HG03575 (cell line): ENCODE measurements around the gene THAP10.
"Not testable (repeated sequence)": the region's sequence is repeated elsewhere in the genome, so short reads cannot be mapped to it uniquely, and the experiment has no call there.

Experiments
- ATAC-seq: cut with Tn5 transposase; IDR thresholded peaks from one replicate; pipeline ENCODE4 v1.9.1; 2021; ENCODE audit not compliant: unreplicated experiment, insufficient number of reproducible peaks, low FRiP score; ENCODE audit errors: extremely low read depth

THAP10 gene

DNA sequence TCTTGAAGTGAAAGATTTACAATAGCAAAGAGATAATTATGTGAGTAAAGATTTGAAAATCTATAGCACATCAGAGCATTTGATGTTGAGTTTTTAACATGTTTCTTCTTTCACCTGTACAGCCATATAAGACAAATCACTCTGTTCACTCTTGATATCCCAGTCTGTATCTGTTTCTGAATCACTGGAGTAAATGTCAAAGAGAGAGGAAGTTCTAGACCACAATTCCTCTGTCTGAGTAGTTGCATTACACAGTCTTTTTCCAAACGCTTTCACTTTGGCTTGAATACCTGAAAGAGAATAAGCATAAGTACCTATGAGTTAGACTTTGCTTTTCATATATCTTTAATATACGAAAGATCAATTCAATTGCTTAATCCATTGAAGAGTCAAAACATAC, 9.9 kb downstream of the THAP10 start:
- no peak for ATAC-seq

DNA sequence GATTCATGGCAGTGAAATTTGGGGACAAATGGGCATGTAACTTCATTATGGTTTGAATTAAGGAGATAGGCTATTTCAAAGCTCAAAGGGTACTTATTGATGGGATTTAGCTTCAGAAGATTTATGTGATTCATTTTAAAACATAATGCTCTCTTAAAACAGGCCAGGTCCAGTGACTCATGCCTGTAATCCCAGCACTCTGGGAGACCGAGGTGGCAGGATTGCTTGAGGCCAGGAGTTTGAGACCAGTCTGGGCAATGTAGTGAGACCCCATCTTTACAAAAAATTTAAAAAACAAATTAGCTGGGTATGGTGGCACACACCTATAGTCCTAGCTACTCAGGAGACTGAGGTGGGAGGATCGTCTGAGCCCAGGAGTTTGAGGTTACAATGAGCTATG, 11.5 kb downstream of the THAP10 start:
- ATAC-seq = no peak

DNA sequence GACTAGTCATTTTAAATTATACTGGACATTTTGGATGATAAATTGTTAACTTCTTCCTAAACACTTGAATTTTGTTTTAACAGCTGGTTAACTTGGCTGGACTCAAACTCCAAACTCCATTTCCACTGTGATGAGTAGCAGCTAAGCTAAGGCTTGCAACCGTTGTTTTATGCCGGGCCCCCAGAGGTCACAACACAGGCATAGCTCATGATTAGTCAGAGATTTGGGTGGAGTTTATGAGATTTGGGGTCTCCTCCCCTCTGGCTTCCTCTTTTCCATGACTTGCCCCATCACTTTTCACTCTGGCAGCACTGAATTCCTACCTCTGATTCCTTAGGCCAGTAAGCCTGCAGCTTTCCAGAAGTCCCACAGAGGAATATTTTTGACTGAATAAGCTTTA, 12.8 kb downstream of the THAP10 start:
- no peak for ATAC-seq

DNA sequence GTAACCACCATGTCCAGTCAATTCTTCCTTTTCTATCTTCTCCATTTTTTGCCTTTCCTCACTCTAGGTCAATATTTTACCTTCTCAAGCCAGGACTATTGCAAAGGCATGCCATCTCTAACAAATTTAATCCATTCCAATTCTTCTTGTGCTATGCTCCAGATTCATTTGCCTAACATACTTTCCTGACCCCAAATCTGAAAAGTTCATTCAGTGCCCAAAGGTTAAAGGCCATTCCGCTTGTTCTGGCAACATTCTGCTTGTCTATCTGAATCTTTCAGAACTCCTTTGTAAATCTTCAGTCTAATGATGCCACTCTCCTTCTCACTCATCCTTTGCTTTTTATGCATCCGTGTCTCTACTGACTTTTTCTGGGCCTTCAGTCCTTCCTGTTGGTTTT, 15.6 kb downstream of the THAP10 start:
- no peak for ATAC-seq

DNA sequence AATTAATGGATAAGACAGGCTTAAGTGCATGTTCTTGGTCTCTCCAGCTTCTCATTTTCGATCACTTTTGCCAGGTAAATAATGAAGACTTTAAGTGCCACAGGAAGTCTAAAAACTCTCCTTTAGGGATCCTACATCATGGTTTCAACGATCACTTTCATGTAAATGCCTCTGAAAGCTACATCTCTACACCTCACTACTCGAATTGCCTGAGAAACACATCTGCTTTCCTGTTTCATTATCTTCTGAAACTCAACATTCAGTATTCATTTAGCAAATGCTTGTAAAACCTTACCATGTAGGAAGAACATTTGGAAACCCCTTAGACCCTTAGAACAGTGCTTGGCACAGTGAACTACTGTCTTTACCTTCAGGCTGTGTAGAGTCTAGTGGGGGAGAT, 16.2 kb downstream of the THAP10 start:
- ATAC-seq = no peak

DNA sequence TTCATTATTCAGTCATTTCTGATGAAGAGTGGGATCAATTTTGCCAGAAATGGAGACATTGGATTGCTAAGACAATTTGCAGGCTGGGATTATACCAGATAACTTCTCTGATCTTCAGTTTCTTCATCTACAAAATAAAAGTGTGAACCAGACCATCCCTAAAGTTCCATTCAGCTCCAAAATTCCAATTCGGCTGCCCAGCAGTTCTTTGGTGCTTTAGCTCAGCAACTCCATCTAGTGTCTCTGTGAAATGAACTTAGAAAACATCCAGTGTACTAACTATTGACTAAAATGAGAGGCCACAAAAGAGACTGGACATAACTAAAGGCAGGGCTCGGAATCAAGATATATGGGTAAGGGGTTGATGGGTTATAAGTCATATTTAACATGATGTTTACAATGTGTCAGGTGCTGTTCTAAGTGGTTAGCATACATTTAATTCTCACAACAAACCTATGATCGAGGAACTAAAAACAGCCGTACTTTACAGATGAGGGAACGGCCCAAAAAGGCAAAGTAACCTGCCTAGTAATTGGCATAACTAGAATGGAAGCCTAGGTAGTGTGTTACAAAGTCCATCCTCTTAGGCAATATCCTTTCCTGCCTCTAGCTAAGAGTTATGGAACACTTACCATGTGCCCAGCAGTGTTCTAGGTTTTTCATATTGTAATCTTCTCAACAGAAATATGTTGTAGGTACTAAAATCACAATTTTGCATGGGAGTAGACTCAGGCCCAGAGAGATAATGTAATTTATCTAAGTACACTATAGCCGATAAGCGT, 17.0 kb downstream of the THAP10 start:
- no peak for ATAC-seq

DNA sequence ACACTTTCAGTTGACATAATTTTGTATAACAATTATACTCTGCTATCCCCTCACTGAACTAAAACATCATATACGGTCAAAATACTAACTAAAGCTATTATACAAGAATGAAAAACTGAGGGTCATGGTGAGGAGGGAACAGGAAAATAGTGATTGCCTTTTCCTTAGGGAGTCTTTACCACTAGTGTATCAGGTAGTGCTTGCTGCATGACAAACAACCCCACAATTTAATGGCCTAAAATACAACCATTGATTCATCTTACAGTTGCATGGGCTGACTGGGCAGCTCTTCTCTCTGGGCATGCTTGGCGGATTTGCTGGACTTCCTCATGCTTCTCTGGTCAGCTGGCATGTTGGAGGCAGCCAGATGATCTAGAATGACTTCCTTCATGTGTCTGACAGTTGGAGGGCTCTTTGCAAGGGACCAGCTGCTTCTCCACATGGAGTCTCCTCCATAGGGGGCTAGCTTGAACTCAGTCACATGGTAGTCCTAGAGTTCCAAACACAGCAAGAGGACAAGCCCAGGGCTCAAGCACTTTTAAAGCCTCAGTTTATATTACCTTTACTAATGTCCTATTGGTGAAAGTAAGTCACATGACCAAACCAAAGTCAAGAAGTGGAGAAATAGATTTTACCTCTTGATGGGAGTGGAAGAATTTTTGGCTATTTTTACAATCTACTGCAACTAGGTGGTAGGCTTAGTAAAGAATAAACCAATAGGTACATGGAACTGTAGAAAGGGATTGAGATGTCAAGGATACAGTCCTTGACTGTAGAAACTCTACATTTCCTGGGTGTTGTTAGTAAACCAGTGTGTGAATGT, 18.8 kb downstream of the THAP10 start:
- ATAC-seq = no peak

DNA sequence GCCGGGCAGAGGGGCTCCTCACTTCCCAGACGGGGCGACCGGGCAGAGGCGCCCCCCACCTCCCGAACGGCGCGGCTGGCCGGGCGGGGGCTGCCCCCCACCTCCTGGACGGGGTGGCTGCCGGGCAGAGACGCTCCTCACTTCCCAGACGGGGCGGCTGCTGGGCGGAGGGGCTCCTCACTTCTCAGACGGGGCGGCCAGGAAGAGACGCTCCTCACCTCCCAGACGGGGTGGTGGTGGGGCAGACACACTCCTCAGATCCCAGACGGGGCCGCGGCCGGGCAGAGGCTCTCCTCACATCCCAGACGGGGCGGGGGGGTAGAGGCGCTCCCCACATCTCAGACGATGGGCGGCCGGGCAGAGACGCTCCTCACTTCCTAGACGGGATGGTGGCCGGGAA, 20.7 kb downstream of the THAP10 start:
- not testable (repeated sequence) for ATAC-seq

DNA sequence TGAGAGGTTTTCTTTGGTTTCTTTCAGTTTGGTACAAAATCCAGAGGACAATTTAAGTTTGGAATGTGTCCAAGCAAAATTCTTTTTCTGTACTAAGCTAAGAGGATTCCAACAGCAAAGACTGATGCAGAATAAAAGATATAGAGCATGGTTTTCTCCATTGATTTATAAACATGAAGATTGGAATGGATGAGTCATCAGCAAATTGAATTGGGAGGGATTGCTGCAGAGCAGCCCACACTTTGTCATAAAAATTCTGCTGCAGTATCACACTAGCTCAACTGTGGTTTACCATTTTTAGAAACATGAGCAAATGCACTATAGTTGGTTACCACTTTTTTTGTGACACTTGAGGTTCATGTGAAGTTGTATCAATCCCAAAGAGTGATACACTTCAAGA, 22.2 kb downstream of the THAP10 start:
- no peak for ATAC-seq

DNA sequence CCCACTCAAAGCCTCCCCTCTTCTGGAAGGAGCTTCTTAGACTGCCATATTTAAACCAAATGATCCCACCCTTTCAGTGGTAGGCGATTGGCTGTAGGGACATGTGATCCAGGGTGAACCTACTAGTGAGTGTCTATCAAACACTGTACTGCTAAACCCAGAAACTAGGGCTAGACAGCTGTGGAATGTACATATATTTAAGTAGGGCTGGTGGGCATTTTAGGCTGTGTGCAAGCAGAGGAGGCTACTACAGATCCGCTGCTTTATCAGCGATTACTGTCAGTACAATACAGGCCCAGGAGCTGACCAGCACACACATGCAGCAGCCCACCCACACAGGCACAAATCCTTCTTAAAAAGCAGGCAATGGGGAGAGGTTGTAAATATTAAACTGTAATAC, 22.9 kb downstream of the THAP10 start:
- no peak for ATAC-seq

DNA sequence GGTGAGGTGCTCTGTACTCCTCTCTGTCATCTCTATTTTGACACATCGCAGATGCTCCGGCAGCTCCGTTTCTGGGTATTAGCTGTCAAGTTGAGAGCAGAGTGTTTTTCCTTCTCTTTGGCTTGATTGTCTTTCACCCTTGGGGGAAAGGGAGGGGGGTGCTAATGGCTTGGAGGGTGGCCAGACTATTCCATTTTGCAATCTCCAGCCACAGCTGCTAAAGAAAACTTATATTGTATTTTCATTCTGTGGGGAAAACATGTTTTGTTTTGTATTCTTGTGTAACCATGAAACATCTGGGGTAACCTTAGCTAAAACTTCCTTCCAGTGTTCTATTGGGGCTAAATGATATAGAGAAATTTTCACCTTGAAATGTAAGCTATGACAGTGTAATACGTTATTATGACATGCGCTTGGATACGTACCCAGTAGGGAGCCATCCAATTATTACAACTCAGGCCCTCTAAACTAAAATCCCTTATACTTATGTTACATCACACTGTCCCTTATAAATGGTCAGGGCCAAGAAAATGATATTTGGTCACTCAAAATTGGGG, 24.2 kb downstream of the THAP10 start:
- ATAC-seq = no peak

DNA sequence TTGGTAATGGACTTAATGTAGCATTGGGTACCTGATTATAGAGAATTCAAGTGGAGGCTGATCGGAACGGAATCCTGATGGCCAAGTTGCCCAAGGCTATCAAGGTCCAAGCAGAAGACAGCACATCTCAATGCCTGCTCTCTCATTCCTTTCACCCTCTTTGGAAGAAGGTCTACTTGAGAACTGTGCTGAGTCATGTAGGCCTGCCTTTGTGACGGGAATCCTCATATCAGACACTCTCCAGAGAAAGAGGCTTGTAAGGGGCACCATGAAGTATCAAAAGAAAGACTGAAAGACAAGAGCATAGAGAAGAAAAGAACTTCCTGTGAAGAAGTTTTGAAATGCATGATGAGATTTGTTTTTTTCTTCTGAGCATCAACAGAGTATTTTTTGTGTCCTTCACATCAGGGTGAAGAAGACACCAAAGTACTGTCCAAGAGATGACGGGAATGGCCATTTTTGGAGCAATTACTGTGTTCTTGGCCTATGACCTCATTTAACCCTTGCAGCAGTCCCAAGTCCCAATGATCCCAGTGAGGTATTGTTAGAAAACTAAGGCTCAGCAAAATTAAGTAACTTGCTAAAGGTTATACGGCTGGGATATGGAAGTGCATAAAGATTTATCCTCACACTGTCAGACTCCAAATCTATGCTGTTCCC, 25.1 kb downstream of the THAP10 start:
- no peak for ATAC-seq

DNA sequence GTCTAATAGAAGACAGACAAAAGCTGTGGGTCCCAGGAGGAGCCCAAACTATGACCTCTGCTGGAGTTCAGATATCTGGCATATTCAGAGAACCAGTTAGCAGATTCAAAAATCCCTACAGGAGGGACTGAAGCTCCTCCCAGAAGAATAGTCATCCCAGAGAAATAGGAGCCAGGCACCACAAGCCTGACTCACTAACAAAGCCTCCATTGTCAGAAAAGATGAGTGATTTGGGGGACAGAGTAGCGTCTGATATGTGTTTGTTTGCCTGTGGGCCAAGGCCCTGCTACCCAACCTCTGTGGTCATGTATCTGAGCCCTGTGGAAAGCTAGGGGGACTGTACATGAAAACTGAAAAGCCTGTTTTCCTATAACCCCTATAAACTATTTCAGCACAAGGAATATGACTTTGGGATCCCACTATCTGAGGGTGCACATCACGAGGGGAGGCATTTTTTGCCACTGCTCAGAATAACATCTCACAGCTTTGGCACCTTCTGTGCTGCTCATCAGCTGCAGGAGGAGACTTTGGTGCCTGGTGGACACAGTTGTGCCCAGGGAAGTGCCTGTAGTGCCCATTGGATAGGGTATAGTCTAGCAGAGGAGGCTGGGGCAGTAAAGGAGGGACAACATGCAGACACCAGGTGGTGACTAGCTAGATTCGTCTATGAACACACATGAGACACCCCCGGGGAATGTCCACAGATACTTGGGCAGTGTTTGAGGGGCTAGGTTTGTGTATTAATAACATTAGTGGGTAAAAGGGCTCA, 28.6 kb downstream of the THAP10 start:
- ATAC-seq = no peak

DNA sequence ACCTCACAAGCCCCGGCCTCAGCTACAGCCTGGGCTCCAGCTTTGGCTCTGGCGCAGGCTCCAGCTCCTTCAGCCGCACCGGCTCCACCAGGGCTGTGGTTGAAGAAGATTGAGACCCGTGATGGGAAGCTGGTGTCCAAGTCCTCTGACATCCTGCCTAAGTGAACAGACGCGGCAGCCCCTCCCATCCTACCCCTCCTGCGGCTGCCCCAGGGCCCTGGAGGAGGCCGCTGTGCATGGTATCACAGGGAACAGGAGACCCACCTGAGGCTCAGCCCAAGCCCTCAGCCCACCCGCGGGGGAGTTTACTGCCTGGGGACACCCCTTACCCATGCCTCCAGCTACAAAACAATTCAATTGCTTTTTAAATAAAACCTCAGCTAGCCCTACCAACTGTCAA, 32.2 kb downstream of the THAP10 start:
- no peak for ATAC-seq

DNA sequence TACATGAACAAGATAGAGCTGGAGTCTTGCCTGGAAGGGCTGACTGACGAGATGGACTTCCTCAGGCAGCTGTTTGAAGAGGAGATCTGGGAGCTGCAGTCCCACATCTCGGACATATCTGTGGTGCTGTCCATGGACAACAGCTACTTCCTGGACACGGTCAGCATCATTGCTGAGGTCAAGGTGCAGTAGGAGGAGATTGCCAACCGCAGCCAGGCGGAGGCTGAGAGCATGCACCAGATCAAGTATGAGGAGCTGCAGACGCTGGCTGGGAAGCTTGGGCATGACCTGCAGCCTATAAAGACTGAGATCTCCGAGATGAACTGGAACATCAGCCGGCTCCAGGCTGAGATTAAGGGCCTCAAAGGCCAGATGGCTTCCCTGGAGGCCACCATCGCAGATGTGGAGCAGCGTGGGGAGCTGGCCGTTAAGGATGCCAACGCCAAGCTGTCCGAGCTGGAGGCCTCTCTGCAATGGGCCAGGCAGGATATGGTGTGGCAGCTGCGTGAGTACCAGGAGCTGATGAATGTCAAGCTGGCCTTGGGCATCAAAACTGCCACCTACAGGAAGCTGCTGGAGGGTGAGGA, 32.8 kb downstream of the THAP10 start:
- no peak for ATAC-seq

DNA sequence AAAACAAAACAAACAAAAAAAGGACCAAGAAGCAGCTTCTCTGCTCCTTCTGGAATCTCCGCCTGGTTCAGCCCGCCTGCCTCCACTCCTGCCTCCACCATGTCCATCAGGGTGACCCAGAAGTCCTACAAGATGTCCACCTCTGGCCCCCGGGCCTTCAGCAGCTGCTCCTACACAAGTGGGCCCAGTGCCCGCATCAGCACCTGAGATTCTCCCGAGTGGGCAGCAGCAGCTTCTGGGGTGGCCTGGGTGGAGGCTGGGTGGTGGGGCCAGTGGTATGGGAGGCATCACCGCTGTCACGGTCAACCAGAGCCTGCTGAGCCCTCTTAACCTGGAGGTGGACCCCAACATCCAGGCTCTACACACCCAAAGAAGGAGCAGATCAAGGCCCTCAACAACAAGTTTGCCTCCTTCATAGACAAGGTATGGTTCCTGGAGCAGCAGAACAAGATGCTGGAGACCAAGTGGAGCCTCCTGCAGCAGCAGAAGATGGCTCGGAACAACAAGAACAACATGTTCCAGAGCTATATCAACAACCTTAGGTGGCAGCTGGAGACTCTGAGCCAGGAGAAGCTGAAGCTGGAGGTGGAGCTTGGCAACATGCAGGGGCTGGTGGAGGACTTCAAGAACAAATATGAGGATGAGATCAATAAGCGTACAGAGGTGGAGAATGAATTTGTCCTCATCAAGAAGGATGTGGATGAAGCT, 33.5 kb downstream of the THAP10 start:
- ATAC-seq = not testable (repeated sequence)

DNA sequence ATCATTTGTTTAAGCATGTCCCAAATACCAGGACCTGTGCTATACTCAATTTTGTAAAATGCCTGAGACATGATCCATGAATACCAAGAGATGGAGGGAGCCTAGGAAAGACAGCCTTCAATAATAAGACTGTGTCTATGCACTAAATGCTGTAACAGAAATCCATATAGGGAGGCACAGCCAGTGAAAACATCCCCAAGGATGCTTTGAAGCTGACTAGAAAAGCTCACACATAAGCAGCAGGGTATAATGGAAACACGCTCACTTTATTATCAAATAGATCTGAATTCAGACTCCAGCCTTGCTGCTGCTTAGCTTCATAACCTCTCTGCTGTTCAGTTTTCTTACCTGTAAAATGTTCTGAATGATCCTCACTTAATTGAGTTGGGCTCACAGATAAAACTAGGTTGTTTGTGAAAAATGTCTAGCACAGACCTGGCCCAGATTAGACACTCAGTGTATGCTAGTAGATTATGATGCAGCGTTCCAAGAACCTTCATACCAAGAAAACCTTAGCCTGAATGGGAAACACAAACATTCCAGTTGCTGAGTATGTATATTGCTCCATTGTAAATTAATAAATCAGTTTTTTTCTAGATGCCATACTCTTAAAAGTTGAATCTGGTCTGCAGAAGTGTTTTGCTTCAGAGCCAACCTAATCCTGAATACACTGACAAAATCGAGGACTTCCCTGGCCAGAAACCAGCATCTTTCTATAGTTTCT, 34.5 kb downstream of the THAP10 start:
- no peak for ATAC-seq
